ENCODE measurements around the gene PRXL2B.

The PRXL2B gene

DNA sequence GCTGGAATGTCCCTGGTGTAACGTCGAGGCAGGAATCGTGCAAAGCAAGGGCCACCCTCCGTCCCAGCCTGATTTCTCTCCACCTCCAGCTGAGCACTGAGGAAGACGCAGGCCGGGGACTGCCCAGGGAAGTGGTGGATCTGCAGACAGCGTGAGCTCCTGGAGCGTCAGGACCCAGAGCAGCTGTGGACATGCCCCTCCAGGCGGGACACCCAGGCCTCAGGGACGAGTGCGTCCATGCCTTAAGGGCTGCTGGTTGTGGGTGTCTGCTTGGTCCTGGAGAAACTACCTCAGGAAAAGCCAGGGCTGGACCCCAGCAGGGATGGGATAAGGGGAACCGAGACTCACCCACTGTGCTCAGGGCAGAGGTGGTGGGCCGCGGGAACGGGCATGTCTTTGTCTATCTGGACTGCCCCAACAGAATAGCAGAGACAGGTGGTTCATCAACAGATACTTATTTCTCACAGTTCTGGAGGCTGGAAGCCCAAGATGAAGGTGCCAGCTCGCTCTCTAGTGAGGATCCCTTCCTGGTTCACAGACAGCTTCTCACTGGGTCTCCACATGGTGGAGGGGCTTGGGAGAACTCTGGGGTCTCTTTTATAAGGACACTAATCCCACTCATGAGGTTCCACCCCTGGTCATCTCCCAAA is 52.0 kb downstream of the PRXL2B start:
- DNase-seq, result no peak

DNA sequence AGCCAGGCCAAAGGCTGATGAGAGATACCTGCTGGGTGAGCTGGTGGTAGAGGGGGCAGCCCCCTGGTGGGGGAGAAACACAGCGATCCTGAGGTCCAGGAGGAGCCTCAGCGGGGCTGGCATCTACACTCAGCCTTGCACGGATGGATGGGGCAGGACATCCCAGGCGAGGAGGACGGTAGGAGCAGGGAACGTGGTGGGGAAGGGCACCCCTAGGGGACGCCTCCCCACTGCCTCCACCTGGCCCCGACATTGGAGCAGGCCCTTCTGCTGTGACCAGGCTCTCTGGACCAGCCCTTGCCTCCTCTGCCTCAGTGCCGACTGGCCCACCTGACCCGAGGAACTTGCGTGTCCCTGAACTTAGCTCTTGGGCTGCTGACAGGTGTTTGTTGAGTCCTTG is 52.6 kb downstream of the PRXL2B start:
- no peak for DNase-seq

DNA sequence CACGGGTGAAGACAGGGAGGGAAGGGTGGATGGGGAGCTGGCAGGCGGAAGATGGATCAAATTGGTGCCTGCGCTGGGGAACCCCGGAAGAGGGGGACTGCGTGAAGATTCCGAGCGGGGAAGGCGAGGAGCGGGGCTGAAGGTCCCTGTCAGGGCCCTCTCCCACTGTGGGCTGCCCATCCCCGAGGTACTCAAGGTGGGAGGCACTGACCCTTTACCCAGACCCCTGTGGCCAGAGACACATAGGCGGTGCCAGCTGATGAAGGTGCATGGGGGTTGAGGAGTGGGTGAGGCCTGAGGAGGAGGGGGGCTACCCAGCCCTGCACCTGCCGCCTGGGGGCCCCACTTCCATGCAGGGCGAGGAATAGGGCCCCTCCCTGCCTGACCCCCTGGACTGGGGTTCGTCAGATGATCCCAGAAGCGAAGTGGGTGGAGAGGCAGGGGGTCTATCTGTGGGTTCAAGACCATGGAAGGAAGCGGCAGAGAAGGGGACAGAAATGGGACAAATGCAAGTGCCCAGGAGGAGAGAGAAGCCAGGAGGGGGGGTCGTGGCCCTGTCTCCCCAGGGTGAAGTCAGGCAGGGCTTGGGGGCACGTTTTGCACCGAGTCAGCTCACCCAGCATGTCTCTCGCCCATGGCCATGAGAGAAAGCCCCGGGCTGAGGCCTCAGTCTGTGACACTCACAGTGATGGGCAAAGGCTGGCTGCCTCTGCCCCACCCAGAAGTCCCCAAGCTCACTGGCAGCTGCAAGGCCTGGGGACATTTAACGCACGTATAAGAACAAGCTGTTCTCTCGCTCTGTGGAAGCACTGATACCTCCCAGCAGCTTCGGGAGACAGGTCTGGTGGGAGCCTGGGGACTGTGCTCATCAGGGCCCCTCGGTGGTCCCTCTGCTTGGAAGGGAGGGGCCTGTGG is 53.3 kb downstream of the PRXL2B start:
- no peak for DNase-seq

DNA sequence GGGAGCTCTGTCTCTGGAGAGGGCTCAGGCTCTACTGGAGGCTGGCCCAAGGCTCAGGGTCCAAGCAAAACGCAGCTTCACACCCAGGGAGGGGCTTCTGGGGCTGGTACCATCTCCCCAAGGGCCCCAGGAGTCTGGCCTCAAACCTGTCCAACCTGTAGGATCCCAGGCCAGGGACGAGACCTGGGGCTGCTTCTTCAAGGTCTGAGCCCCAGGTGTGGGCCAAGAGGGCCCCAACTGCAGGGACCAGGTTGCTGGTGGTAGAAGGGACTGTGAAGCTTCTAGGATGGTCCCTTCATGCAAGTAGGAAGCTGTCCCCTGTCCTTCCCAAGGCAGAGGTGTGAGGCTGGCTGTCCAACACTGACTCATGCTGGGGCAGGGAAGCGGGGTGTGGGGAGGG is 54.0 kb downstream of the PRXL2B start:
- no peak for DNase-seq
